NK-92 (cell line): ENCODE results near the gene CASTOR2.
"Not testable (repeated sequence)": the region's sequence is repeated elsewhere in the genome, so short reads cannot be mapped to it uniquely, and the experiment has no call there.

Experiments
- DNase-seq: peaks from one replicate; lab custom pipeline; 2025; ENCODE audit not compliant: unreplicated experiment; lab: John Stamatoyannopoulos, UW

Gene CASTOR2

GRCh38 chr7:74964511-74965119 lies at the start of gene CASTOR2:
Gene CASTOR2 (plus strand): TSS chr7:74964705. CDS start chr7:74964986, 281 bp downstream.
- DNase-seq, result not testable (repeated sequence)

- DNase-seq, result not testable (repeated sequence)
Measured at GRCh38 chr7:74922321-74922890, 42.1 kb upstream of the CASTOR2 start.

GRCh38 chr7:74923644-74924043 lies 40.9 kb upstream of the CASTOR2 start:
- DNase-seq, result not testable (repeated sequence)

GRCh38 chr7:74926968-74927367 lies 37.5 kb upstream of the CASTOR2 start:
- DNase-seq, result not testable (repeated sequence)

GRCh38 chr7:74931563-74932328 lies 32.8 kb upstream of the CASTOR2 start:
- not testable (repeated sequence) for DNase-seq

- DNase-seq, result not testable (repeated sequence)
Measured at GRCh38 chr7:74939429-74939828, 25.1 kb upstream of the CASTOR2 start.

GRCh38 chr7:74941302-74942069 lies 23.0 kb upstream of the CASTOR2 start:
- DNase-seq, result not testable (repeated sequence)

- not testable (repeated sequence) for DNase-seq
Measured at GRCh38 chr7:74943923-74944322, 20.6 kb upstream of the CASTOR2 start.

- DNase-seq, result not testable (repeated sequence)
Measured at GRCh38 chr7:74947741-74948140, 16.8 kb upstream of the CASTOR2 start.

- not testable (repeated sequence) for DNase-seq
Measured at GRCh38 chr7:74953774-74954173, 10.7 kb upstream of the CASTOR2 start.

- DNase-seq, result not testable (repeated sequence)
Measured at GRCh38 chr7:74958328-74958727, 6.2 kb upstream of the CASTOR2 start.

- DNase-seq, result not testable (repeated sequence)
Measured at GRCh38 chr7:74963704-74964510, 598 bp upstream of the CASTOR2 start.

GRCh38 chr7:74966208-74966854 lies 1.8 kb downstream of the CASTOR2 start:
- not testable (repeated sequence) for DNase-seq

GRCh38 chr7:74966909-74967308 lies 2.4 kb downstream of the CASTOR2 start:
- not testable (repeated sequence) for DNase-seq

- DNase-seq, result not testable (repeated sequence)
Measured at GRCh38 chr7:74971431-74971830, 6.9 kb downstream of the CASTOR2 start.

- not testable (repeated sequence) for DNase-seq
Measured at GRCh38 chr7:74972377-74972776, 7.9 kb downstream of the CASTOR2 start.

- not testable (repeated sequence) for DNase-seq
Measured at GRCh38 chr7:74975959-74976358, 11.5 kb downstream of the CASTOR2 start.

GRCh38 chr7:74977523-74977922 lies 13.0 kb downstream of the CASTOR2 start:
- not testable (repeated sequence) for DNase-seq

- not testable (repeated sequence) for DNase-seq
Measured at GRCh38 chr7:74988436-74988835, 23.9 kb downstream of the CASTOR2 start.

GRCh38 chr7:74993121-74993520 lies 28.6 kb downstream of the CASTOR2 start:
- no peak for DNase-seq
